ENCODE data around the gene SLC39A11.

DNA sequence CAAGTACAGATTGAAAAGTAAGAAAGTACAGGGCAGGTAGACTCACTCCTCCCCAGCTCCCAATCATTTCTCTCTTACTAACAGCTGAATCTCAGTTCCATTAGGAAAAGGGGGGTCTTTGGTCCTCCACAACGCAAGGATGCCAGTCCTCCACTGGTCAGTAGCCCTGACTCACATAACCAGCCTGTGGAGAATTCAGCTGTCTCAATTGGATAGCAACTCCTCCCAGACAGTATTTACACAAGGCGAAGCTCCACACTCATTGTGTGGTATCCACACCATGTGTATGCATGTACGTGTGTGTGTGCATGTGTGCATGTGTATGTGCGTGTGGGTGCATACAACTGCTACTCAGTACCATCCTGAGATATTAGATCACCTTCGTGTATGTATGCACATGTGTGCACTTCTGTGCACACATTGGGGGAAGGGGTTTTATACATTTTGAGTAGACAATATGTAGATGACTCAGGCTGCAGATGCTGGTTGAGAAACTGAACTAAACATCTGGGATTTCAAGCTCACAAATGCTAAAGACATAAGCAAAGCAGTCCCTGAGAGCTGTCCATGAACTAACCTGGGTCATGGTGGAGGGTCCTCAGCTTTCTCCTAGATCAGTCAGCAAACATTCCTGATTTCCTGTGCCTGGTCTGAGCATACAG lies 240.1 kb downstream of the SLC39A11 start:
- TF ChIP-seq, protein P1, sequence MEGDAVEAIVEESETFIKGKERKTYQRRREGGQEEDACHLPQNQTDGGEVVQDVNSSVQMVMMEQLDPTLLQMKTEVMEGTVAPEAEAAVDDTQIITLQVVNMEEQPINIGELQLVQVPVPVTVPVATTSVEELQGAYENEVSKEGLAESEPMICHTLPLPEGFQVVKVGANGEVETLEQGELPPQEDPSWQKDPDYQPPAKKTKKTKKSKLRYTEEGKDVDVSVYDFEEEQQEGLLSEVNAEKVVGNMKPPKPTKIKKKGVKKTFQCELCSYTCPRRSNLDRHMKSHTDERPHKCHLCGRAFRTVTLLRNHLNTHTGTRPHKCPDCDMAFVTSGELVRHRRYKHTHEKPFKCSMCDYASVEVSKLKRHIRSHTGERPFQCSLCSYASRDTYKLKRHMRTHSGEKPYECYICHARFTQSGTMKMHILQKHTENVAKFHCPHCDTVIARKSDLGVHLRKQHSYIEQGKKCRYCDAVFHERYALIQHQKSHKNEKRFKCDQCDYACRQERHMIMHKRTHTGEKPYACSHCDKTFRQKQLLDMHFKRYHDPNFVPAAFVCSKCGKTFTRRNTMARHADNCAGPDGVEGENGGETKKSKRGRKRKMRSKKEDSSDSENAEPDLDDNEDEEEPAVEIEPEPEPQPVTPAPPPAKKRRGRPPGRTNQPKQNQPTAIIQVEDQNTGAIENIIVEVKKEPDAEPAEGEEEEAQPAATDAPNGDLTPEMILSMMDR (IDR thresholded peaks at IDR 0.05; ENCODE audit: low read depth, low read length, missing input control): no peak
- TF ChIP-seq RAD21 (IDR thresholded peaks at IDR 0.05) (no peak), JUND (IDR thresholded peaks at IDR 0.05) (no peak), TAF1 (conservative IDR thresholded peaks at IDR 0.05) (no peak), SP1 (IDR thresholded peaks at IDR 0.05) (no peak), YY1 (IDR thresholded peaks at IDR 0.05) (no peak), GABPA (IDR thresholded peaks at IDR 0.05 in 1 of 2, conservative IDR thresholded peaks at IDR 0.05 in 1 of 2) (no peak), RXRA (IDR thresholded peaks at IDR 0.05) (no peak)
- TF ChIP-seq, protein P2, sequence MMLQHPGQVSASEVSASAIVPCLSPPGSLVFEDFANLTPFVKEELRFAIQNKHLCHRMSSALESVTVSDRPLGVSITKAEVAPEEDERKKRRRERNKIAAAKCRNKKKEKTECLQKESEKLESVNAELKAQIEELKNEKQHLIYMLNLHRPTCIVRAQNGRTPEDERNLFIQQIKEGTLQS (IDR thresholded peaks at IDR 0.05): no peak
- TF ChIP-seq, protein P3, sequence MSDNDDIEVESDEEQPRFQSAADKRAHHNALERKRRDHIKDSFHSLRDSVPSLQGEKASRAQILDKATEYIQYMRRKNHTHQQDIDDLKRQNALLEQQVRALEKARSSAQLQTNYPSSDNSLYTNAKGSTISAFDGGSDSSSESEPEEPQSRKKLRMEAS (IDR thresholded peaks at IDR 0.05): no peak
- TF ChIP-seq, protein P4, sequence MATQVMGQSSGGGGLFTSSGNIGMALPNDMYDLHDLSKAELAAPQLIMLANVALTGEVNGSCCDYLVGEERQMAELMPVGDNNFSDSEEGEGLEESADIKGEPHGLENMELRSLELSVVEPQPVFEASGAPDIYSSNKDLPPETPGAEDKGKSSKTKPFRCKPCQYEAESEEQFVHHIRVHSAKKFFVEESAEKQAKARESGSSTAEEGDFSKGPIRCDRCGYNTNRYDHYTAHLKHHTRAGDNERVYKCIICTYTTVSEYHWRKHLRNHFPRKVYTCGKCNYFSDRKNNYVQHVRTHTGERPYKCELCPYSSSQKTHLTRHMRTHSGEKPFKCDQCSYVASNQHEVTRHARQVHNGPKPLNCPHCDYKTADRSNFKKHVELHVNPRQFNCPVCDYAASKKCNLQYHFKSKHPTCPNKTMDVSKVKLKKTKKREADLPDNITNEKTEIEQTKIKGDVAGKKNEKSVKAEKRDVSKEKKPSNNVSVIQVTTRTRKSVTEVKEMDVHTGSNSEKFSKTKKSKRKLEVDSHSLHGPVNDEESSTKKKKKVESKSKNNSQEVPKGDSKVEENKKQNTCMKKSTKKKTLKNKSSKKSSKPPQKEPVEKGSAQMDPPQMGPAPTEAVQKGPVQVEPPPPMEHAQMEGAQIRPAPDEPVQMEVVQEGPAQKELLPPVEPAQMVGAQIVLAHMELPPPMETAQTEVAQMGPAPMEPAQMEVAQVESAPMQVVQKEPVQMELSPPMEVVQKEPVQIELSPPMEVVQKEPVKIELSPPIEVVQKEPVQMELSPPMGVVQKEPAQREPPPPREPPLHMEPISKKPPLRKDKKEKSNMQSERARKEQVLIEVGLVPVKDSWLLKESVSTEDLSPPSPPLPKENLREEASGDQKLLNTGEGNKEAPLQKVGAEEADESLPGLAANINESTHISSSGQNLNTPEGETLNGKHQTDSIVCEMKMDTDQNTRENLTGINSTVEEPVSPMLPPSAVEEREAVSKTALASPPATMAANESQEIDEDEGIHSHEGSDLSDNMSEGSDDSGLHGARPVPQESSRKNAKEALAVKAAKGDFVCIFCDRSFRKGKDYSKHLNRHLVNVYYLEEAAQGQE (IDR thresholded peaks at IDR 0.05): no peak
